Duodenal mucosa (tissue), 2 donors: Measurements from ENCODE around the gene PNMA6E.

ENCODE experiments used
- H3K27ac ChIP-seq: one replicate; pipeline ENCODE4 v1.7.0; 2013; ENCODE audit warnings: low read depth, low read length
- H3K27me3 ChIP-seq, 2 donors: one replicate each; pipeline ENCODE4 v1.7.0; 2013; ENCODE audit warnings: low read length in 2 of 2, control low read depth in 1 of 2; ENCODE audit not compliant: insufficient read depth in 2 of 2, control insufficient read depth in 1 of 2
- H3K36me3 ChIP-seq, 2 donors: one replicate each; pipeline ENCODE4 v1.7.0; 2013; ENCODE audit warnings: low read length in 2 of 2, control low read depth in 1 of 2; ENCODE audit not compliant: insufficient read depth in 2 of 2, control insufficient read depth in 1 of 2
- H3K4me1 ChIP-seq, 2 donors: one replicate each; pipeline ENCODE4 v1.7.0; 2013; ENCODE audit warnings: low read length in 2 of 2, control low read depth in 1 of 2; ENCODE audit not compliant: insufficient read depth in 2 of 2, control insufficient read depth in 1 of 2
- H3K4me3 ChIP-seq, 2 donors: one replicate each; pipeline ENCODE4 v1.7.0; 2013; ENCODE audit warnings: low read length in 2 of 2, low read depth in 1 of 2
- H3K9ac ChIP-seq, 2 donors: one replicate each; pipeline ENCODE4 v1.7.0; 2013; ENCODE audit warnings: low read length in 2 of 2, low read depth in 1 of 2
- H3K9me3 ChIP-seq, 2 donors: one replicate each; pipeline ENCODE4 v1.7.0; 2013; ENCODE audit warnings: low read length in 2 of 2, control low read depth in 1 of 2; ENCODE audit not compliant: control insufficient read depth in 1 of 2

Gene PNMA6E

DNA sequence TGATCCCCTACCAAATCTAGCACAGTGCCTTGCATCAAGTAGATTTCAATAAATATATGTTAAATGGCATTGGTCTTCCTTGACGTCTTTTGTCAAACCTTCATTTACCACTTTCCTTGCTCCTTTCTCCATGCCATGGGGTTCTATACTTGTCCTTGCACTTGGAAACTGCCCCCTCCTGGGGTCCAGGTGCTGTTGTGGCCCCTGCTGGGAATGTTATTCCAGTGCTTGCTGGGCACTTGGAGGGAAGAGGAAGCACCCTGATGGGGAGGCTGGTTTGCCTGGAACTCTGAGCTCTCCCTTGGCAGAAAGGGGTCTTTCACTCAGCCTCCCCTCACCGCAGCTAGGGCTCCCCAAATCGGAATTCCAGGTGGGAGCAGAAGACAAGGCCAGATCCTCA lies 48.3 kb downstream of the PNMA6E start:
- no peaks in the 10 kb centered on the region for H3K9me3 ChIP-seq
- H3K36me3 ChIP-seq, result peaks cover 6 to 15% of the 10 kb centered on the region in 2 donors
- no peaks in the 10 kb centered on the region for H3K27me3 ChIP-seq
- no peak overlapping the region for H3K9ac ChIP-seq
- no peak overlapping the region for H3K27ac ChIP-seq
- no peaks in the 10 kb centered on the region for H3K4me1 ChIP-seq
- H3K4me3 ChIP-seq, result no peak overlapping the region

- Histone ChIP-seq H3K4me1 (no peaks in the 10 kb centered on the region), H3K27ac (no peak overlapping the region), H3K9me3 (no peaks in the 10 kb centered on the region), H3K27me3 (no peaks in the 10 kb centered on the region), H3K4me3 (no peak overlapping the region), H3K36me3 (peaks cover 9 to 24% of the 10 kb centered on the region in 2 donors), H3K9ac (no peak overlapping the region)
Observed at GRCh38 chrX:153351981-153352380, 49.2 kb downstream of the PNMA6E start.

DNA sequence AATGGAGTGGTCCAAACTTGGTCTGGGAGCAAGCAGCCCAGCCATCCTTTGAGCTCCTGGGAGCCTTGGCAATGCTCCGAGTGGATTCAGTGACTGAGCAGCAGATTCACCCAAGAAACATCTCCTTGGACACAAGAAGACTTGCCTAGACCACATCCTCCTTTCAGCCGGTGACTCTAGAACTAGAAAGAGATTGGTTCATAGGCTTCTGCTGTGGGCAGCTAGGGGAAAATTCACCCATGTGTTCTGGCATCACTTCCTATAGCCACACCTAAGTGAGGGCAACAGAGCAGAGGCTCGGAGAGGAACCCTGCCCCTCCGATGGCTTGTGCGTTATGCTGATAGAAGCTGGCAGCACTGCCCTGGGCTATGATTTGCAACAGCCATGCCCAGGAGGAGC lies 51.2 kb downstream of the PNMA6E start:
- Histone ChIP-seq H3K27ac (no peak overlapping the region), H3K4me3 (no peak overlapping the region), H3K9me3 (no peaks in the 10 kb centered on the region), H3K9ac (no peak overlapping the region), H3K4me1 (no peaks in the 10 kb centered on the region), H3K36me3 (peaks cover 9 to 34% of the 10 kb centered on the region in 2 donors), H3K27me3 (no peaks in the 10 kb centered on the region)

- Histone ChIP-seq H3K27me3 (no peaks in the 10 kb centered on the region), H3K27ac (no peak overlapping the region), H3K4me3 (no peak overlapping the region), H3K4me1 (no peaks in the 10 kb centered on the region), H3K9ac (no peak overlapping the region), H3K36me3 (peaks cover 9 to 46% of the 10 kb centered on the region in 2 donors), H3K9me3 (no peaks in the 10 kb centered on the region)
Observed at GRCh38 chrX:153348421-153348820, 52.7 kb downstream of the PNMA6E start.

- H3K9ac ChIP-seq, result no peak overlapping the region
- no peaks in the 10 kb centered on the region for H3K9me3 ChIP-seq
- no peak overlapping the region for H3K4me3 ChIP-seq
- no peaks in the 10 kb centered on the region for H3K4me1 ChIP-seq
- peaks cover 9 to 46% of the 10 kb centered on the region in 2 donors for H3K36me3 ChIP-seq
- H3K27ac ChIP-seq, result no peak overlapping the region
- H3K27me3 ChIP-seq, result no peaks in the 10 kb centered on the region
Observed at GRCh38 chrX:153347530-153347929, 53.6 kb downstream of the PNMA6E start.
